ENCODE results near the gene GGN. TPM values are rescaled to one million over a fixed set of nuclear protein-coding genes. Genes with fewer than 3 reads are reported as not detected.

GGN gene
- total and polyA plus RNA-seq, 2 of the 13 experiments (the other 11 are each of a cell fraction or from before 2014, with no cell fraction given), result not detected

GRCh38 chr19:38412491-38412890 lies 24.7 kb upstream of the GGN start:
- Histone ChIP-seq H3K9me3 (ENCODE audit: low read length) (no peaks in the 10 kb centered on the region), H4K20me1 (ENCODE audit: insufficient read depth, low read length) (no peaks in the 10 kb centered on the region), H3K4me1 (ENCODE audit: insufficient read depth, low read length) (no peaks in the 10 kb centered on the region), H3K4me2 (ENCODE audit: low read depth, low read length) (no peak overlapping the region), H3K4me3 (replicated peaks in 1 of 3; ENCODE audit: insufficient read depth in 1 of 3, low read depth in 2 of 3, low read length in 3 of 3) (no peak overlapping the region), H3K36me3 (replicated peaks in 1 of 2; ENCODE audit: control insufficient read depth in 1 of 2, insufficient read depth in 2 of 2, low read length in 2 of 2) (no peaks in the 10 kb centered on the region), H3K79me2 (ENCODE audit: insufficient read depth, low read length) (no peaks in the 10 kb centered on the region), H3K9ac (ENCODE audit: insufficient read depth, low read depth, low read length) (no peak overlapping the region), H3K27ac (ENCODE audit: extremely low read length, insufficient read depth, low read length) (no peak overlapping the region), H2AFZ (ENCODE audit: low read length) (no peak overlapping the region), H3K27me3 (ENCODE audit: control insufficient read depth in 1 of 2, insufficient read depth in 2 of 2, low read length in 2 of 2) (peaks cover 0 to 15% of the 10 kb centered on the region in 2 experiments; a peak in 2 of 5 replicates)
- POLR2A ChIA-PET, result no interaction called here
- CTCF ChIA-PET (ENCODE audit: low intra/inter-chr PET ratio, low total read pairs), result no interaction called here
- intact Hi-C loops (cut with micrococcal nuclease; ENCODE audit: unreplicated experiment), result no loop called here
- in situ Hi-C loops (cut with HindIII; ENCODE audit: extremely low pct_ligation_motif_present, low pct_unique_long_range_greater_than_20kb), result no loop called here
- DNase-seq (ENCODE audit: low spot score), result no peak
- no peak for FAIRE-seq
- 60% methylated on average over 5 of the region's 8 CpGs for WGBS (ENCODE audit: low lambda C conversion rate)
- no TSS peak for BruUV-seq (replicated peaks)
- ATAC-seq, result no peak
- TF ChIP-seq ZNF407 (CRISPR knock-in tag; IDR thresholded peaks at IDR 0.05; ENCODE audit: not compliant biosample characterization), result no peak
- TF ChIP-seq ZBTB4 (CRISPR knock-in tag; IDR thresholded peaks at IDR 0.05; ENCODE audit: borderline replicate concordance), result no peak
- no peak for TF ChIP-seq ZNF234 (CRISPR knock-in tag; conservative IDR thresholded peaks at IDR 0.05)
- TF ChIP-seq IKZF4 (CRISPR knock-in tag; IDR thresholded peaks at IDR 0.05; ENCODE audit: borderline replicate concordance, low read depth, not compliant biosample characterization), result no peak
- TF ChIP-seq KLF13 (CRISPR knock-in tag; IDR thresholded peaks at IDR 0.05), result no peak
- no peak for TF ChIP-seq NONO (IDR thresholded peaks at IDR 0.05)
- no peak for TF ChIP-seq NONO (CRISPR knock-in tag; conservative IDR thresholded peaks at IDR 0.05)
- TF ChIP-seq ZBED4 (CRISPR knock-in tag; IDR thresholded peaks at IDR 0.05; ENCODE audit: borderline replicate concordance), result no peak
- TF ChIP-seq ZNF562 (CRISPR knock-in tag; IDR thresholded peaks at IDR 0.05; ENCODE audit: borderline replicate concordance), result no peak
